Right lobe of liver (tissue), 6 donors: ENCODE data around the gene TMEM123. TPM values are rescaled to one million over a fixed set of nuclear protein-coding genes. Genes with fewer than 3 reads are reported as not detected.

ENCODE experiments used
- ATAC-seq, 4 donors: fragments of 200-7000 bp; cut with Tn5 transposase; one replicate each; pipeline ENCODE4 v1.9.1; 2020; ENCODE audit warnings: mild to moderate bottlenecking in 4 of 4, moderate library complexity in 4 of 4
- DNase-seq, 3 donors: peaks; one replicate each; pipeline ENCODE4 v3.0.0-alpha.2; 2020
- H3K27ac ChIP-seq, 3 donors: fragments of 200-600 bp; one replicate each; pipeline ENCODE4 v1.8.0; 2022
- H3K27me3 ChIP-seq, 2 donors: fragments of 200-600 bp; one replicate each; pipeline ENCODE4 v1.8.0; 2022
- H3K36me3 ChIP-seq, 4 donors: fragments of 200-600 bp; sonication (generic) in 1 of 4; one replicate each; pipeline versions ENCODE4 v1.5.1 to v1.8.0; 2017 to 2022; ENCODE audit warnings: control low read depth in 1 of 4
- H3K4me1 ChIP-seq, 4 donors: fragments of 200-600 bp; sonication (generic) in 1 of 4; one replicate each; pipeline versions ENCODE4 v1.5.1 to v1.8.0; 2017 to 2022; ENCODE audit warnings: control low read depth in 1 of 4
- H3K4me3 ChIP-seq, 3 donors: fragments of 200-600 bp; one replicate each; pipeline ENCODE4 v1.8.0; 2022
- H3K9me3 ChIP-seq, 4 donors: fragments of 200-600 bp; sonication (generic) in 1 of 4; one replicate each; pipeline versions ENCODE4 v1.5.1 to v1.8.0; 2017 to 2022; ENCODE audit warnings: control low read depth in 1 of 4
- CTCF ChIP-seq, 4 donors: fragments of 200-600 bp in 3 of 4; fragments of 450-650 bp in 1 of 4; IDR thresholded peaks; one replicate each; pipeline versions ENCODE4 v1.5.1 to v1.8.0; 2016 to 2022; ENCODE audit warnings: antibody characterized with exemption in 4 of 4, mild to moderate bottlenecking in 2 of 4
- POLR2A ChIP-seq: fragments of 450-650 bp; IDR thresholded peaks from one replicate; pipeline ENCODE4 v1.6.1; 2017; ENCODE audit warnings: antibody characterized with exemption, mild to moderate bottlenecking
- WGBS: methylation state at CpG from one replicate; pipeline ENCODE4 v1.1.6; 2018; ENCODE audit warnings: low coverage, low lambda C conversion rate; ENCODE audit not compliant: insufficient coverage; ENCODE audit errors: missing lambda C conversion rate; 5-methylcytosine and 5-hydroxymethylcytosine counted together
- intact Hi-C, 2 donors: fragments of 100-400 bp; cut with DNase I; formaldehyde crosslinking; loops; one replicate each; pipeline versions ENCODE4 v1.11.2 to v1.14.1; 2022
- total RNA-seq, 6 experiments: library from RNA; depleted of rRNA in 2 of 6; stranded (reverse); fragments of >200 nt in 2 of 6; fragmentation: NEBNext Ultra II Directional in 3 of 6; extraction: Animal tissue kit (Norgen Biotek cat#: 25700) in 3 of 6; gene quantifications; one replicate each; pipeline versions ENCODE4 v1.1.0 to v1.2.4, GENCODE V29; 2016 to 2023
- donor health status: DM: no; HTN: yes; CAD: no.
- donor health status: DM: no; HTN: no; CAD: no.
- donor health status: DM: no; HTN: no; CAD: no.
- donor health status: DM: no; HTN: yes; CAD: no.
- donor health status: DM: no; HTN: yes; CAD: no.

Gene TMEM123
- total RNA-seq, 6 experiments from 2014 or later: 173 to 557 (median 229) TPM

- H3K9me3 ChIP-seq: no peaks in the 10 kb centered on the region
- DNase-seq (no peak), ATAC-seq (no peak)
Observed at GRCh38 chr11:102467080-102467708, 14.6 kb upstream of the TMEM123 start.

DNA sequence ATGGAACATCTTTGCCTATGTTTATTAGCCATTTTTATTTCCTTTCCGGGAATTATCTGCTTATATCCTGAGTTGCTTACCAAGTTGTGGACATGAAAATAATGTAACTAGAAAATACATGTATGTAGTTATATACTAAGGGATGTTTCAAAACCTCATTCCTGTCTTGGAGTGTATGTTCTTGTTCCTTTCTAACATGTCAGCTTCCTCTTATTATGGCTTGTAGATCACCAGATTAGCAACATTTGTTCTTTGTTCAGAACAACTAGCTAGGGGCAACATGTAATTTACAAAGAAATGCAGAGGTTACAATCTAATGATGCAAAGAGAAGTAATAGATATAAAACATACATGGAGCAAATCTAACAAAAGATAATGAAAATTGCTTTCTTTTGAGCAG, 13.1 kb upstream of the TMEM123 start:
- Histone ChIP-seq H3K9me3 (no peaks in the 10 kb centered on the region), H3K36me3 (no peaks in the 10 kb centered on the region), H3K27me3 (no peaks in the 10 kb centered on the region), H3K4me3 (no peak overlapping the region), H3K27ac (no peak overlapping the region), H3K4me1 (peaks cover 0 to 18% (median 8%) of the 10 kb centered on the region in 4 donors)
- intact Hi-C loops: no loop called here
- ATAC-seq (no peak), DNase-seq (no peak)
- 54% methylated on average over 1 of the region's 1 CpG for WGBS
- TF ChIP-seq POLR2A (no peak), CTCF (IDR thresholded peaks at IDR 0.05) (no peak)

More at GRCh38 chr11:102467080-102467708, 14.6 kb upstream of the TMEM123 start:
- H3K36me3 ChIP-seq: no peaks in the 10 kb centered on the region
- WGBS: 96% methylated on average over 3 of the region's 4 CpGs
- intact Hi-C loops: no loop called here
- H3K27me3 ChIP-seq: no peaks in the 10 kb centered on the region
- H3K4me1 ChIP-seq: peaks cover 0 to 9% (median 3%) of the 10 kb centered on the region in 4 donors
- TF ChIP-seq CTCF (IDR thresholded peaks at IDR 0.05) (no peak), POLR2A (no peak)
- H3K27ac ChIP-seq: no peak overlapping the region
- H3K4me3 ChIP-seq: no peak overlapping the region

- 52% methylated on average over 3 of the region's 3 CpGs for WGBS
- intact Hi-C loops: no loop called here
- DNase-seq (no peak), ATAC-seq (no peak)
- Histone ChIP-seq H3K4me1 (peaks cover 0 to 25% (median 12%) of the 10 kb centered on the region in 4 donors), H3K27ac (no peak overlapping the region), H3K36me3 (no peaks in the 10 kb centered on the region), H3K4me3 (no peak overlapping the region), H3K27me3 (no peaks in the 10 kb centered on the region), H3K9me3 (no peaks in the 10 kb centered on the region)
- no peak for TF ChIP-seq CTCF (IDR thresholded peaks at IDR 0.05)
- no peak for TF ChIP-seq POLR2A
Observed at GRCh38 chr11:102464859-102465500, 12.4 kb upstream of the TMEM123 start.

GRCh38 chr11:102464037-102464436, 11.5 kb upstream of the TMEM123 start:
- no peaks in the 10 kb centered on the region for H3K9me3 ChIP-seq
- 89% methylated on average over 7 of the region's 9 CpGs for WGBS
- no peak overlapping the region for H3K4me3 ChIP-seq
- H3K27ac ChIP-seq: no peak overlapping the region
- ATAC-seq (no peak), DNase-seq (no peak)
- peaks cover 0 to 34% (median 14%) of the 10 kb centered on the region in 4 donors for H3K4me1 ChIP-seq
- TF ChIP-seq POLR2A (no peak), CTCF (IDR thresholded peaks at IDR 0.05) (no peak)
- intact Hi-C loops: no loop called here
- H3K36me3 ChIP-seq: no peaks in the 10 kb centered on the region
- H3K27me3 ChIP-seq: no peaks in the 10 kb centered on the region
